ENCODE data around the gene MTA1.

- TF ChIP-seq, protein P1, sequence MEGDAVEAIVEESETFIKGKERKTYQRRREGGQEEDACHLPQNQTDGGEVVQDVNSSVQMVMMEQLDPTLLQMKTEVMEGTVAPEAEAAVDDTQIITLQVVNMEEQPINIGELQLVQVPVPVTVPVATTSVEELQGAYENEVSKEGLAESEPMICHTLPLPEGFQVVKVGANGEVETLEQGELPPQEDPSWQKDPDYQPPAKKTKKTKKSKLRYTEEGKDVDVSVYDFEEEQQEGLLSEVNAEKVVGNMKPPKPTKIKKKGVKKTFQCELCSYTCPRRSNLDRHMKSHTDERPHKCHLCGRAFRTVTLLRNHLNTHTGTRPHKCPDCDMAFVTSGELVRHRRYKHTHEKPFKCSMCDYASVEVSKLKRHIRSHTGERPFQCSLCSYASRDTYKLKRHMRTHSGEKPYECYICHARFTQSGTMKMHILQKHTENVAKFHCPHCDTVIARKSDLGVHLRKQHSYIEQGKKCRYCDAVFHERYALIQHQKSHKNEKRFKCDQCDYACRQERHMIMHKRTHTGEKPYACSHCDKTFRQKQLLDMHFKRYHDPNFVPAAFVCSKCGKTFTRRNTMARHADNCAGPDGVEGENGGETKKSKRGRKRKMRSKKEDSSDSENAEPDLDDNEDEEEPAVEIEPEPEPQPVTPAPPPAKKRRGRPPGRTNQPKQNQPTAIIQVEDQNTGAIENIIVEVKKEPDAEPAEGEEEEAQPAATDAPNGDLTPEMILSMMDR (IDR thresholded peaks at IDR 0.05): no peak
- TF ChIP-seq POLR2AphosphoS5 (IDR thresholded peaks at IDR 0.05): no peak
These were observed 41.0 kb downstream of the MTA1 start for GRCh38 chr14:105460616-105461015.

All from stomach (tissue), 4 donors.